ENCODE results near the gene FBXW7.

FBXW7 gene

DNA sequence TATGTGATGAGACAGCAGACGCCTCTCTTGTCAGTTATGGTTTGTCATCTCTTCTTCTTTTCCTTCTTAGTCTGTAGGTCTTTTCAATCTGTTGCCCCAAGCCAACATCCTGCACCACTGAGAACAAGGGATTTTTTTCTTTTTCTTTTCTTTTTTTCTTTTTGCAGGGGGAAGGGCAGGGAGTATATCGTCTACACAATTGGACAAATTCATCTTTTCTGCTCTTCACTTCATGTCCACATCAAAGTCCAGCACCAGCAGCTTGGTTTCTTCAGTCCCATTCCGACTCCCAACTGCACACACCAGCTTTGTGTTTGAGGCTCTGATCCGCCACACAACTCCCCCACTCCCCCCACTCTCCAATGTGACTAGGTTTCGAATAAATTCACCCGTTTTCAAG lies 213.2 kb downstream of the FBXW7 start:
- DNase-seq, result no peak

DNA sequence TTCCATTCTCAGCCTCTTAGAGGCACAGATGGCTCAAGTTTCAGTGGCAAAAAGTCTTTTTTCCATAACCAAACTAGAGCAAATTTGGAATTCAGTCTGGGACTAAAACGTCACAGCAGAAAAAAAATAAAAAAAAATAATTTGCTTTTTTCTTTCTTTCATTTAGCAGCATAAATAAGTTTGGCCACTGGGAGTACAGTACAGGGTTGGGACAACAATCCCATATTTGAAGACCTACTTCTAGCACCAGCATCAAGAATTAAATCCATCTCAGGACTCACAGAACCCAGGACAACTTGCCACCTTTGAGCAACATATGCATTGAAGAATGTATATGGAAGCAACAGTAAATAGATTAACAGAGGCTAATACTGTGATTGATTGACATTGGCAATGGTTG lies 214.0 kb downstream of the FBXW7 start:
- DNase-seq, result no peak

DNA sequence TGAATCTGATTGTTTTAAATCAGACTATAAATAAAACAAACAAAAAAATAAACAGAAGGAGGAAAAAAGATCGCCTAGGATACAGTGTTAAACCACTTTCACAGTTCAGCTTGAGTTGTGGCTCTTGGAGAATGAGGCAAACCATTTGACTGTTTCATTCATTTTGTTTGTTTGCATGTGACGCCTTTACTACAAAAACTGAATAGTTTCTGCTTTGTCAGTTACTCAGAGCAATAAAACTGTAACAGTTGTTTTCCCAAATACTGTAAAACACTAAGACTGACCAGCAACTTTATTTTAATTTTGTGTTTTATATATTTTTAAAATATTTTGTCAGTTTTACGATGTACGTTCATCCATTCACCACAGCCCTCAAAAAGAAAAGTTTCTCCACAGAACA lies 214.5 kb downstream of the FBXW7 start:
- no peak for DNase-seq

DNA sequence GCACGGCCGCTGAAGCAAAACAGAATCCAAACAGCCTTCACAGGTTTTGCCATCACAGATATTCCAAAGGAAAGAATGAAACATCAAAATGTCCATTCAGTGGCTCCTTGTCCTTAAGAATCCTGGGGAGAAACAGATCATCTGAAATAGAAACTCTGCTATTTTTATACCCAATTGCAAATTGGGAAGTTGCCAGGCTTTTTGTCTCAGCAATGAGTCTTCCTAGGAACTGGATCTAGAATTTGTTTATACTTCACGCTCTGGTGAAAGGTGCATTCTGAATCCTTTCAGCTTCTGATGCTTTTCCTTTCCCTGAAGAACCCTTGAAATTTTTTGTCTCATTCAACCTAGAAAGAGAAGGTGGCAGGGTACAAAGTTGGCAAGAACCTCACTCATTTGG lies 218.9 kb downstream of the FBXW7 start:
- no peak for DNase-seq

DNA sequence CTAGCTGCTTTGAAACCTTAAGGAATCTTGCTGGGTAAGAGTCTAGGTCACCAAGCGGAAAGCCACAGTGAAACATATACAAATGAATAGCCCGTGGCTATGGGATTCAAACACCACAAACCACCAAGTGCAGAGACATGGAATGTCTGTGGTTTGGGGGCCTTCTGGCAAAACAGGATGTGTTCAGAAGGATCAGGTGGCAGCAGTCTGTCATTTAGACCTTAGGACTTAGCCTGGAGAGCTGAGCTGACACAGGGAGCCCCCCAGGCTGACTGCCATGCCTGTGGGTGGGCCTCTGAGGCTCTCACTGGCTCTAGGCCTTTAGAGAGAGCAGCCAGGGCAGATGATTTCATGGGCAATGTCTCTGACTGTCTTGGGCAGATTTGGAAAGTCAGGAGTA lies 225.6 kb downstream of the FBXW7 start:
- DNase-seq, result no peak

DNA sequence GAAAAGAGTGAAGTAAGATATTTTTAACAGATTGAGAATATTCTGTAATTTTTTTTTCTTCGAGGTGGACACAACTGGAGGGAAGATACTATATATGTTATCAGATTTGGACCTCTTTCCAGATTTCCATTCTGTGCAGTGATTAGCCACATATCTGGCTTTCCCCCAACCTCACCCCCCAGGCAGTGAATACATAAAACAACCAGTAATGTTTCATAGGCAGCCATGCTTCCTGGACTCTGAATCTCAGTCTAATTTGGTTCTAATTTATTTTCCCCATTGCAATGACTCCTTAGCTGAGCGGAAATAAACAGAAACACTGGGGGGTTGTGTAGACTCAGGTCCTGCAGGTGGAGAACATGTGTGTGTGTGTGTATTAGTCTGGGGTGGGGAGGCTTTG lies 226.5 kb downstream of the FBXW7 start:
- DNase-seq, result no peak

DNA sequence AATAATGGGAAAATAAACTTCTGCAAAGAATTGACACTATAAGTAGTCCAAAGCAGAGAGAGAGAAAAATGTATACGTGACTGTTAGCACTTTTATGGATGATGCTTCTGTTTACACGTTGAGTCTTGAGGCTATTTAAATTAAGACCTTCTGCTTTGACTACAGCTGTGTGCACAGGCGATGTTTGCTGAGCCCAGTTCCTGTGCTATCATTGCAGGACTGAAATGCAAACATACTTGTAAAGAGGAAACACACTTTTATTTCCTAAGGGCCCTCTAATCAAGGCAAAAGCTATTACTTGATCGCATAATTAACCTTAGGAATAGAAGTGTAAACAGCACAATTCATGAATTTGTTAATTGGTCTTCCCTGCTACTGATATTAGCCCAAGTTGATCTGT lies 226.9 kb downstream of the FBXW7 start:
- no peak for DNase-seq

DNA sequence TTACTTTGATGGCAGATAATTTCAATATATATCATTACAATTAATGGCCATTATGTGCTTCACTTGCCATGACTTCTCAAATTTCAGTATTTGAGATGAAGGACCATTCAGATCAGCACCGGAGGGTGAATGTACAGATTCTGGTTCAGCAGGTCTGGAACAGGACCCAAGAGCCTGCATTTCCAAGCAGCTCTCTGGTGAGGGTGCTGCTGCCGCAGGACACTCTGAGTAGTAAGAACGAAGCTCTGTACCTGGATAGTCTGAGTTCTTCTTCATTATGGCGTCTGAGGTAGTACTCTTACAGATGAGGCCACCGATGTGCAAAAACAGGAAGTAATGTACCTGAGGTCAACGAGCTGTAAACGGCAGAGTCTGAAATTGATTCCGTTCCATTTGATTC lies 228.2 kb downstream of the FBXW7 start:
- no peak for DNase-seq

DNA sequence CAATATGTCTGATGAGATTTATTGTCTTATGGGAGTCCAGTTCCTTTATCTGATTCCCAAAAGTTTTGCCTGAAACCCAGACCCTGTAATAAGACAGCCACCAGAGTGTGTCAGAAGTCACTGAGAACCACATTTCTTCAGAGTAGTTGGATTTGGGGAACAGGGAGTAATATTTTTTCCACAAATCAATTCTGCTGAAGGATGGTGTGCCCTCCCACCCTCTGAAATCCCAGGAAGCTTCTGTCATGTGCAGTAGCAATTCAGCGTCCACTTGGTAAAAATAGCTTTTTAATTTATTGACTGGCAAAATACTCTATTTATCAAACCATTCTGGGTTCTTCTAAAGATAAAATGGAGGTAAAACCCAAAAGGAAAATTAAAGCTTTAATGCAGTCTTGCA lies 229.4 kb downstream of the FBXW7 start:
- no peak for DNase-seq

DNA sequence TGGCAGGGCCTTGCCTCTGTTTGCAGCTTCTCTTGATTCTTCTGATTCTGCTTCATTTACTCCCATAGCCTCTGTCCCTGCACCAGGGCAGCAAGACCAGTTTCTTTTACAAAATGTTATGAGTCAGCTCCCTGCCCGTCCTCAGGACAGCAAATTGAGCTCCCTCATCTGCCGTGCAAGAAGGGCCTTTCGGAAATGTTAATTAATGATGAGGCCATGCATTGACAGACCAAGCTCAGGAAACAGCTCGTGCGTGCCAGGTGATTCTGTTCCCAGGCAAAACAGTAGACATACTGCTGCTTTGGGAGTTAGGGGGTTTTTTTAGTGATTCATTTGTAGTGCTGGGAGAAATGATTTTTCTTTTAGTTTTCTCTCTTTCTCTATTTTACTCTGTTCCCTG lies 231.7 kb downstream of the FBXW7 start:
- DNase-seq, result no peak

DNA sequence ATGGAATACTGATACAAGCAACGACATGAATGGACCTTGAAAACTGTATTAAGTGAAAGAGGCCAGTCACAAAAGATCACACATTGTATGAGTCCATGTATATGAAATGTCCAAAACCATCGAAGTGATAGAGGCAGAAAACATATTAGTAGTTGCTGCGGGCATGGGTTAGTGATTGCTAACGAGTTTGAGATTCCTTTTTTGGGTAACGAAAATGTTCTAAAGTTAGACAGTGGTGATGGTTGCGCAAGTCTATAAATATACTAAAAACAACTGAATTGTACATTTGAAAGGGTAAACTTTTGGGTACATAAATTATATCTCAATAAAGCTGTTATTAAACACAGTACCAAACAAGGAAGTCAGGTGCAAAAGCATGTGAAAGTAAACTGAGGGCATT lies 234.5 kb downstream of the FBXW7 start:
- DNase-seq, result no peak

DNA sequence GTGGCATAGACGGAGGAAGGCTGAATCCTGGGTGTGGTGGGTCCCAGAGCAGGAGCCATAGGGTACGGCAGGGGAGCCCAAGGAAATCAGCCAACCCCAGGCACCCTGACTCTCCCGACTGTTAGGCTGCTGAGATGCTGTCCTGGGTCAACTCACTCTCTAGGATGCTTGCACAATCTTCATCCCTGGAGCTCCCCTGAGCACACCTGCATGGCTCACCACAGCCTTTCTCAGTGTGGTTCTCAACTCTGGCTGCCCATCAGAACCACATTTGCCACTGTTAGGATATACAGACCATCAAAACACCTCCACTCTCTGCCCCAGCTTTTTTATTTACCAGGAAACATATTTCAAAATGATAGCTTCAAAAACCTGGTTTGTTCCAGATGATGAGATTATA lies 236.3 kb downstream of the FBXW7 start:
- no peak for DNase-seq

DNA sequence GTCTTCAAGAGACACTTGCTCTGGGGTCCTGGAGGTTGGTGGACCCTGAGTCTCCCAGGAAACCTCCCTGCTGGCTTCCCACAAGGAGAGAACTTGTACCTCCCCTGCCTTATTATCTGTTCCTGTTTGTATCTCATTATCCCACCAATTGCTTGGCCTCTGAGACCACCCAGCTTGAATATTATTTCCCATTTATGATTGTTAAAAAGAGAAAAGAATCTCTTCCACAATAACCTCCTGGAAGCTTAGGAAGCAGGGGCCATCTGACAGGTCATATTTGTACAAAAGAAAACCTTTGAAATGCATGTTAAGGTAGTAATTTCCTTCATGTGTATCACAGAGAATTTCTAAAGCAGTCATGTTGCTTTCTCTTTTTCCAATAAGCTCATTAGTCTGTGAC lies 239.5 kb downstream of the FBXW7 start:
- DNase-seq, result no peak

DNA sequence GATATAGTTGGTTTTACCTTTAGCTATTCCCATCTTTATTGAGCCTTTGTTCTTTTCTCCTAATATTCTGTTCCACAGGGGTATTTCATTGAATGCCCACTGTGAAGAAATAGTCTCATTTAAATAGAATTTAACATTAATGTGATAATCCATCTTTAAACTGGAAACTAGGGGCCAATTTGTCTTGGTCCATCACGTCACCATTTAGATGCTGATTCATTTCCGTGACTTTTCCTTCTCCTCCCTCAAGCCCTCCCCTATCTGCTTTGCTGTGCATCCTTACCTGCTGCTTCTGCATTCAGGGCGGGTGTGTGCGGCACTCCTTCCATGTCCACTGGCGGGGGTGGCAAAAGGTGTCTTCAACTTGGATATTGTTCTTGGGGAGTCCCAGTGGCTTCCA lies 241.1 kb downstream of the FBXW7 start:
- no peak for DNase-seq

DNA sequence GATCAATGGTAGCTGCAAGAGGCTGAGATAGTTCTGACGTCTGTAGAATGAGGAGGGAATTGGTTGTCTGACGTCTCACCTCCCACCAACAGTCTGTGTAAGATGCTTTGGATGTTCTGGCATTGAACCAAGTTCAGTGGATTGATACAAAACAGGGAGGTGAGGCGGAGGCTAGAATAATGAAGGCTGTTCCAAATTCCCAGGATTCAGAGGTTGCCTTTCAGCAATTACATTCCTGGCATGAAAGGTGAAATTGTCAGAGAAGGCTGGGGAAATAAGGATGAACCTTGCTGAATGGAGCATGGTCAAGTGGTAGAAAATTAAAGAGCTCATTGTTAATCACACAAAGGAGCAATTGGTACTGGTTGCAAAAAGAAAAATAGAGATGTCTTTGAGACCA lies 241.6 kb downstream of the FBXW7 start:
- no peak for DNase-seq

DNA sequence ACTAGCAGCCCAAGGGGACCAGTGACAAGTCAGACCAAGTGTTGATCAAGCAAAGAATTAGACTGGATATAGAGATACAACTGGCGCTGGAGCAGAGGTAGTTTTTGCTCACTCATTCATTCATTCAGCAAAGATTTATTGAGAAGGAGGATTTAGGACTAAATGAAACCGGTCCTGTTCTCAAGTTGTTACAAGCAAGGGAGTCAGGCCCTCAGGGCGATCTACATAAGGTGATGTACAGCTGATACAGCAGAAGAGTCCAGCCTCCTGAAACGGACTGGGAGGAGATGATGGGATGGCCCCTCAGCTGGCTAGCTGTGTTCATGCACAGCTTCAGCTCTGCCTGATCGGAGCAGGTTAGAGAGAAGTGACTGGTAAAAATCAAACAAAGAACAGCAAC lies 242.4 kb downstream of the FBXW7 start:
- DNase-seq, result no peak

DNA sequence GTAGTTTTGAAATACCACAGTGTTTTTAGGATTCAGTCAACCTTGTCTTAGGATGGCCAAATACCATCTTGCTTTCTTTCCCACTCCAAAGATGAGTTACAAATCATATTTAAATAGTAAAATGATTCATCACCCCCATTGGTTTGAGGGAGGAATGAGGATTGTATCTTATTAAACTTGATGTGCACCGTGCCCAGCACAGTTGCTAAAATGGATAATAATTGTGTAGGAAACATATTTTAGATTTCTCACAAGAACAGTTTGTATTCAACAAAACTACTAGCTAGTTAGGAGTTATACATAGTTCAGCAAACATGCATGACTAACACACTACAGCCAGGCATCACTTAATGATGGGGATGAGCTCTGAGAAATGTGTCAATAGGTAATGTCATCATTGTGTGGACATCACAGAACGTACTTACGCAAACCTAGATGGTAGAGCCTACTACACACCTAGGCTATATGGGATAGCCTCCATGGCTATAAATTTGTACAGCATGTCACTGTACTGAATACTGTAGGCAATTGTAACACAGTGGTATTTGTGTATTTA lies 245.4 kb downstream of the FBXW7 start:
- DNase-seq, result no peak

DNA sequence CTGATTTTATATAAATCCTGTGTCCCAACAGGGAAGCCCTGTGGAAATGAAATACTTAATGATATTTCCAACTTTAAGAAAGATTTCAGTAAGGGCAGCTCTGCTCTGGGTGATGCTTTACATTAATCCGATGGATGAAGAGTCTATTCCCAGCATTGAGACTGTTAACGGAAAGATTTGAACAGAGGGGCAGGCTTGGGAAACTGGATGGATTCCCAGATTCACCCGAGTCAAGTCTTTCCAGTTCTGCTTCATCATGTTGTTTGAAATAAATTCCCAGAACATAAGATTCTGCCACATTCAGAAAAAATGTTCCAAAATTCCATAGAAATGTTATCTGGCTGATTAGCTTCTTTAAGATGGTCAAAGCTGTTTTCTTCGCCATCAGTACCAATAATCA lies 246.0 kb downstream of the FBXW7 start:
- no peak for DNase-seq

DNA sequence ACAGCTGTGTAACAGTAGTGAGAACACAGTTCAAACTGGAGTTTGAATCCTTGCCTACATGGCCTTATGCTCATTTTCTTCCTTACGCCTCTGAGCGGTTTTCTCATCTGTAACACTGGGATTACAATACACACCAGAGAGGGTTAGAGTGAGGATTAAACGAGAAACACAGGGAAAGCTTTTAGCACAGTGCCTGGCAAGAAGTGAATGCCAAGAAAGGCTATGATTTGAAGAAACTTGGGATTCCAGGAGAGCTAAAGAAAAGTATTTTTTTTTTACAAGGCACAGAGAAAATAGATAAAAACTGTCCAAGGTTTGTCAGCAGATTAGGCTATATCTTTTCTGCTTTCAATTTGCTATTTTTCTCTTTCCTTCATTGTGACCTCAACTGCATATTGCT lies 246.4 kb downstream of the FBXW7 start:
- no peak for DNase-seq

DNA sequence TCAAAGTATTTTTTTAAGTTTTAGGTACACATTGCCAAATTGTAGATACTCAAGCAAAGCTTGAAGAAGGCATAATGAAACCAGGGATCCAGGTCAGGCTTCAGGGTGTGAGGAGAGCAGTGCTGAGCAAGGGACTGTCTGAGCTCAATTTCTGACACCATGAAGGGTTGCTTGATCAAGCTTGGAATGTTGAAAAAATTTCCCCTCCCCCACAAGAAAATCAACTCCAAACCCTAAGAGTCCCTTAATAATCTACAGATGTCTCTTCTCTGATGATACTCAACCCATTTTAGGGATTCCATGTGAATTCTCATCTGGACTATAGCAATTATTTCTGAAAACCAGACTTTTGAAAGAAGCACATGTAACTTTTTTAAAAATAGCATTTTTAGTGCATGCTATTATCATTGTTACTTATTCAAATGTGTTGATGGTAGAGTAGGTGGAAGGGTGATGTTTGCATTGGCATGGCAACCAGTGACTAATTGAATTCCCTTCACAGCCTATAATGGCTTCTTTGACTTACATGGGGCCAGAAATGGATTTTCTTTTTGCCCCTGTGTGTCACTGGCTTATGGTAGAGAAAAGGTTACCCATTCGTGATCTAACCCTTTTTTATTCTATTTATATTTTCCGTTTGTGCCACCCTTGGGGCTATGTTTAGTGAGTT lies 252.0 kb downstream of the FBXW7 start:
- no peak for DNase-seq

DNA sequence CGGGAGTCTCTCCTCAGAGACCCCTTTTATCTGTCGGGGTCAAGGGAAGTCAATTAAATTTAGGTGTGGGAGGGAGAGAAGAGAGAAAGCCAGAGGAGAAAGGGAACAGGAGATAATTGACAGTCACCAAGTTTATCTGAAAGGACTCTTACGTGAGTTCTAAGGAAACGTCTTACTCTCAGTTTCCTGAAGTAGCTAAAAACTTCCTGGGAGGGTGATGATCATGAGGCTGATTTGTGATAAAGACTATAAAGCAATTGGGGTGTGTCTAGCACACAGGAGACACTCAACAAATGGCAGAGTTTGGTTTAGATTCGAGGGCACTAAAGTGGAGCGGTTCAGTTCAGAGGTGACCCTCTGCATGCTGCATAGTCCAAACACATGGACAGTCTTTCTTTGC lies 254.1 kb downstream of the FBXW7 start:
- DNase-seq, result no peak

DNA sequence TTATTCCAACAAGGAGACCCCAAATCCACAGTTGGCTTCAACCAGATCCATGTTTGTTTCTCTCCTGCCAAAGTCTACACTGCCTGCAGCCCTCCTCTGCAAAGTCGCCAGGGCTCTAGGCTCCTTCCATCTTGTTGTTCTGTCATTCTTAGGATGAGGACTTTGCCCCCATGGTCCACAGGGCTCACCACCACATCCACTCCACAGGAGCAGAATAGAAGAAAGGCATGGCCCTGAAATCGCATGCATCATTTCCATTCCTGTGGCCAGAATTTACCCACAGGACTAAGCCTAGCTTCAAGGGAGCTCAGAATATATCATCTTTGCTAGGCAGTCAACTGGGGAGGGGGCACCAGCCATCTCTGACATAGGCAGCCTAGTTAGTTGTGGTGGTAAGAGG lies 254.7 kb downstream of the FBXW7 start:
- no peak for DNase-seq

DNA sequence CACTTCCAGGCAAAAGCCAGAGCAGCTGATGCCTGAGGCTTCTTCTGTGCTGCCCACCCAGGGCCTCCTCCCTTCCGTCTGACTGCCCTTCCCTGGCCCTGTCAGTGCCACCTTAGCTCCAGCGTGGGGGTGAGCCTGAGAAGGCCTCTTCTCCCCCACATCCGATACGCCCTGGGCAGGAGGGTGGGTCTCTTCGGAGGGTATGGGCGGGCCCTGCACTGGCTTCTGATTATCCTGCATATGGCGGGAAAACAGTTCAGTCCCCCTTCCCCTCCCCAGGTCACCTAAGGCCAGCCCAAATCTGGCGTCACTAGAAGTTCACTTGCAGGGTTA lies 256.7 kb downstream of the FBXW7 start:
- DNase-seq, result no peak

DNA sequence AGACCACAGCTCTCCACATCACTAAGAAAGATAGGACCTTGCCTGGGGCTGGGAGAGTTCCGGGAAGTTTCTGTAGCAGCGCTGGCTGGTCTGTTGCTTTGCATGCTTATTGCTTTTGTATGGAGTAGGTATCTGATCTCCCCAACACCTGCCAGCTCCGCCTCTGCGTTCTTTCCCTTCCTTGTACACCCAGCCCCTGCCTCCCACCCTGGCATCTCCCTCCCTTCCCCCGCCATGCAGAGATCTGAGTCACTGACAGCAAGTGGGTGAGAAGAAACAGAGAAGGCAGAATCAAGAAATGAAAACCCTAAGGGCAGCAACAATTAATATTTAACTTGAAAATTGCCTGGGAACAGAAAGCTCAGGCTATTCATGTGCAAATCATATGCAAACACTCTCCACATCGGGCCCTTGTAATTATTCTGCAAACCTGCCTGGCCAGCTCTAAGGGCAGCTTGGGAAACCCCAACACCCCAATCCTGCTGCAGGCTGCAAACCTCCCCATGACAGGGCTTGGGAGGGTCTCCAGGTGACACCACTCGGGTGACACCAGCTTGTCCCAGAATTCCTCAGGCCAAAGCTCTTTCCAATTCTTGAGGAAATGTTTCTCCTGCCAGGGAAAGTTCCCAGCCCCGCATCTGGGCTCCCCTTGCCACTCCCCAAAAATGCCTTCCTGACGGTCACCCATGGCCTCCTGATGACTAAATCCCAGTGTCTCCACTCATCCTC lies 257.2 kb downstream of the FBXW7 start:
- no peak for DNase-seq

DNA sequence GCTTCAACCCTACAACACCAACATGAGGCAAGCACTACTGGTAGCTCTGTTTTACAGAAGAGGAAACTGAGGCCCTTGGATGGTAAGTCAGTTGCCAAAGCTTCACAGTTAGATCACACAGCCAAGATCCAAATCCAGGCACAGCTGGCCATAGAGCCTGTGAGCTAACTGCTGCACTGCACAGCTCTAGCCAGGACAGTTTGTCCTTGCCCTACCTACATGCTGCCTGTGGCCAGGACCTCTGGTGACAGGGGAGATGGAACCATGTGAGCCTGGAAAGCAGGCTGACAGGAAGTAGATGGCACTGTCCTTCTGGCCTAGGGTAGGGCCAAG lies 257.8 kb downstream of the FBXW7 start:
- DNase-seq, result no peak
